Kidney epithelial cell (primary cell): ENCODE measurements around the gene FASLG. TPM values are rescaled to one million over a fixed set of nuclear protein-coding genes. Genes with fewer than 3 reads are reported as not detected.

Experiments
- DNase-seq: peaks from one replicate; pipeline ENCODE4 v3.0.0-alpha.2; 2010; ENCODE audit warnings: low read depth
- H3K27me3 ChIP-seq: 2 replicates; pipeline ENCODE4 v1.6.0; 2011; ENCODE audit warnings: low read length; ENCODE audit not compliant: control insufficient read depth, insufficient read depth
- H3K36me3 ChIP-seq: 2 replicates; pipeline ENCODE4 v1.5.1; 2011; ENCODE audit warnings: low read length; ENCODE audit not compliant: control insufficient read depth, insufficient read depth
- H3K4me3 ChIP-seq: 2 replicates; pipeline ENCODE4 v1.5.1; 2011; ENCODE audit warnings: low read depth, mild to moderate bottlenecking, control low read depth, low read length
- total RNA-seq: library from RNA; depleted of rRNA; stranded (reverse); fragments of >200 nt; gene quantifications from 2 replicates; pipeline ENCODE4 v1.2.3, GENCODE V29; 2015
- TF ChIP-seq, protein P1 (sequence below): IDR thresholded peaks from 2 replicates; pipeline ENCODE4 v1.5.1; 2011; ENCODE audit warnings: mild to moderate bottlenecking, moderate library complexity, low read length, control low read depth, inconsistent platforms; ENCODE audit not compliant: insufficient read depth, poor library complexity, severe bottlenecking

The FASLG gene
- total RNA-seq, 1 donor from 2014 or later = not detected

GRCh38 chr1:172654535-172654934, 4.4 kb upstream of the FASLG start:
- TF ChIP-seq, protein P1, sequence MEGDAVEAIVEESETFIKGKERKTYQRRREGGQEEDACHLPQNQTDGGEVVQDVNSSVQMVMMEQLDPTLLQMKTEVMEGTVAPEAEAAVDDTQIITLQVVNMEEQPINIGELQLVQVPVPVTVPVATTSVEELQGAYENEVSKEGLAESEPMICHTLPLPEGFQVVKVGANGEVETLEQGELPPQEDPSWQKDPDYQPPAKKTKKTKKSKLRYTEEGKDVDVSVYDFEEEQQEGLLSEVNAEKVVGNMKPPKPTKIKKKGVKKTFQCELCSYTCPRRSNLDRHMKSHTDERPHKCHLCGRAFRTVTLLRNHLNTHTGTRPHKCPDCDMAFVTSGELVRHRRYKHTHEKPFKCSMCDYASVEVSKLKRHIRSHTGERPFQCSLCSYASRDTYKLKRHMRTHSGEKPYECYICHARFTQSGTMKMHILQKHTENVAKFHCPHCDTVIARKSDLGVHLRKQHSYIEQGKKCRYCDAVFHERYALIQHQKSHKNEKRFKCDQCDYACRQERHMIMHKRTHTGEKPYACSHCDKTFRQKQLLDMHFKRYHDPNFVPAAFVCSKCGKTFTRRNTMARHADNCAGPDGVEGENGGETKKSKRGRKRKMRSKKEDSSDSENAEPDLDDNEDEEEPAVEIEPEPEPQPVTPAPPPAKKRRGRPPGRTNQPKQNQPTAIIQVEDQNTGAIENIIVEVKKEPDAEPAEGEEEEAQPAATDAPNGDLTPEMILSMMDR = no peak
- Histone ChIP-seq H3K4me3 (no peak overlapping the region), H3K27me3 (no peaks in the 10 kb centered on the region), H3K36me3 (no peaks in the 10 kb centered on the region)
- peak; percentile 47 for DNase-seq

- no peak for DNase-seq
- Histone ChIP-seq H3K27me3 (no peaks in the 10 kb centered on the region), H3K4me3 (no peak overlapping the region), H3K36me3 (no peaks in the 10 kb centered on the region)
- TF ChIP-seq, protein P1 = no peak
Observed at GRCh38 chr1:172656576-172656975, 2.3 kb upstream of the FASLG start.

DNA sequence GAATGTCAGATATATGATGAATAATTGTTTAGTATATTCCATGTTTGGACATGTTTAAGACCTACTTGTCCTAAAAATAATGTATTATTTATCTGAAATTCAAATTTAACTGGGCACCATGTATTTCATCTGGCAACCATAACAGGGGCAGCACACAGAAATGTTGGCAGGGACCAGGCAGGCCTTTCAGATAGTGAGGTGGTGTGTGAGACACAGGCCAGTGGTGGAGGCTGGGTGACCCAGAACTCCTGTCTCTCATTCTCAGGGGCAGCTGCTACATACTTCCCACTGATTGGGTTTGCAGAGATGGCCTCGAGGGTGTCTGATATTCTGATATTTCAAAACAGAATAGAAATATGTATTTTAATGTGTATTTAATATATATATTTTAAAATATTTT, 1.3 kb upstream of the FASLG start:
- no peaks in the 10 kb centered on the region for H3K36me3 ChIP-seq
- TF ChIP-seq, protein P1 = no peak
- H3K4me3 ChIP-seq = no peak overlapping the region
- no peaks in the 10 kb centered on the region for H3K27me3 ChIP-seq
- DNase-seq = no peak

DNA sequence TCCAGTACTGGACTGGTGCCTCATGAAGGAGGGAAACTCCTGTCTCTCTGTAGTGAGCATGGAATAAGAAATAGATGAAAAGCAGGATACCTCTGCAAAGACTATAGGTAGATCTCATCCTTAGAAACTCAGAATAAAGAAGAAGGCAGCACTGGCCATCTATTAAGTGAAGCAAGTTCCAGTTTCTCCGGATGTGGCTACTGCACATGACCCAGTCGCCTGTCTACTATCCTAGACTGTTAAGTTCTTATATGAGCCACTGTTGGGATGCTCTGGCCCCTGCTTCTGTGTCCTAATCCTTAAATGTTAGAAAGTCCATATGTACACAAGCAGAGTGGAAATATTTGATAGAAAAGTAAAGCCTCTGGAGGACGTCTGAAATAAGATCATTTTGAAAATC, 2.2 kb downstream of the FASLG start:
- TF ChIP-seq, protein P1 = no peak
- Histone ChIP-seq H3K4me3 (no peak overlapping the region), H3K27me3 (no peaks in the 10 kb centered on the region), H3K36me3 (no peaks in the 10 kb centered on the region)
- DNase-seq = no peak

- Histone ChIP-seq H3K4me3 (no peak overlapping the region), H3K36me3 (no peaks in the 10 kb centered on the region), H3K27me3 (no peaks in the 10 kb centered on the region)
- DNase-seq = peak; percentile 90
- TF ChIP-seq, protein P1 = no peak
Observed at GRCh38 chr1:172662464-172663109, 3.7 kb downstream of the FASLG start.

GRCh38 chr1:172663732-172664131, 4.8 kb downstream of the FASLG start:
- Histone ChIP-seq H3K4me3 (no peak overlapping the region), H3K27me3 (no peaks in the 10 kb centered on the region), H3K36me3 (no peaks in the 10 kb centered on the region)
- DNase-seq = no peak
- TF ChIP-seq, protein P1 = no peak
